OCI-LY3 (cell line): Measurements from ENCODE around the gene MAT2A.

Experiments
- CTCF ChIP-seq: fragments of 200-600, 300-600 bp; sonication (generic); IDR thresholded peaks from 2 replicates; pipeline ENCODE4 v1.5.1; 2014; ENCODE audit warnings: antibody characterized with exemption, low read length, low read depth
- EZH2phosphoT487 ChIP-seq: fragments of 200-600 bp; shearing (Covaris generic); IDR thresholded peaks from 2 replicates; pipeline ENCODE4 v1.6.1; 2018; ENCODE audit warnings: antibody characterized with exemption, mixed run types, low read depth

- TF ChIP-seq CTCF (no peak), EZH2phosphoT487 (no peak)
Measured at GRCh38 chr2:85575739-85576138, 36.8 kb downstream of the MAT2A start.
